NB4 (cell line): ENCODE measurements around the gene IWS1.

ENCODE experiments used
- POLR2A ChIP-seq: IDR thresholded peaks from 2 replicates; pipeline ENCODE4 v1.6.1; 2011; ENCODE audit warnings: mild to moderate bottlenecking; ENCODE audit not compliant: insufficient read length; ENCODE audit errors: extremely low read depth
- TF ChIP-seq, protein P1 (sequence below): IDR thresholded peaks from 2 replicates; pipeline ENCODE4 v1.6.1; 2011; ENCODE audit warnings: low read depth, low read length
- TF ChIP-seq, protein P2 (sequence below): IDR thresholded peaks from one replicate; pipeline ENCODE4 v1.5.1; 2012; ENCODE audit warnings: low read depth, low read length

DNA sequence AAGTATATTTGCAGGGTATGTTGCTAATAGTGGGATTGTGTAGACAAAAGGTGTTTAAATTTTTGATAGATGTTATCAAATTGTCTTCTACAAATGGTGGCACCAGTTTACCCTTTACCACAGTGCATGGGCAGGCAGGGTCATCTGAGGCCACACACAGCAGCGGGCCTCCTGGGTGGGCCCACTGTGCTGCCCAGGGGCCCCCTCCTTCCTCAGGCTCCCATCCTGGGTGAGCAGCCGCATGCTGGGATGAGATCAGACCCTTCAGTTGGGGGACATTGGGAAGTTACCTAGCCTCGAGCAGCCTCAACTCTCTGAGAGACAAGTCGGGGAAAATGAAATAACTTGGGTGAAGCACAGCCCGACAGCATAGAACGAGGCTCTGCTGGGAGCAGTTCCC is 18.9 kb upstream of the IWS1 start:
- TF ChIP-seq, protein P1, sequence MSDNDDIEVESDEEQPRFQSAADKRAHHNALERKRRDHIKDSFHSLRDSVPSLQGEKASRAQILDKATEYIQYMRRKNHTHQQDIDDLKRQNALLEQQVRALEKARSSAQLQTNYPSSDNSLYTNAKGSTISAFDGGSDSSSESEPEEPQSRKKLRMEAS = no peak
- TF ChIP-seq, protein P2, sequence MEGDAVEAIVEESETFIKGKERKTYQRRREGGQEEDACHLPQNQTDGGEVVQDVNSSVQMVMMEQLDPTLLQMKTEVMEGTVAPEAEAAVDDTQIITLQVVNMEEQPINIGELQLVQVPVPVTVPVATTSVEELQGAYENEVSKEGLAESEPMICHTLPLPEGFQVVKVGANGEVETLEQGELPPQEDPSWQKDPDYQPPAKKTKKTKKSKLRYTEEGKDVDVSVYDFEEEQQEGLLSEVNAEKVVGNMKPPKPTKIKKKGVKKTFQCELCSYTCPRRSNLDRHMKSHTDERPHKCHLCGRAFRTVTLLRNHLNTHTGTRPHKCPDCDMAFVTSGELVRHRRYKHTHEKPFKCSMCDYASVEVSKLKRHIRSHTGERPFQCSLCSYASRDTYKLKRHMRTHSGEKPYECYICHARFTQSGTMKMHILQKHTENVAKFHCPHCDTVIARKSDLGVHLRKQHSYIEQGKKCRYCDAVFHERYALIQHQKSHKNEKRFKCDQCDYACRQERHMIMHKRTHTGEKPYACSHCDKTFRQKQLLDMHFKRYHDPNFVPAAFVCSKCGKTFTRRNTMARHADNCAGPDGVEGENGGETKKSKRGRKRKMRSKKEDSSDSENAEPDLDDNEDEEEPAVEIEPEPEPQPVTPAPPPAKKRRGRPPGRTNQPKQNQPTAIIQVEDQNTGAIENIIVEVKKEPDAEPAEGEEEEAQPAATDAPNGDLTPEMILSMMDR = no peak
- no peak for TF ChIP-seq POLR2A
